IMR-90 (cell line): ENCODE measurements around the gene CAPN6. TPM values are rescaled to one million over a fixed set of nuclear protein-coding genes. Genes with fewer than 3 reads are reported as not detected.

ENCODE experiments used
- ATAC-seq: fragments of 200-7000 bp; cut with Tn5 transposase; 2 replicates; pipeline ENCODE4 v1.9.1; 2020; ENCODE audit warnings: low read depth, mild to moderate bottlenecking, moderate library complexity
- BruUV-seq: library from RNA; stranded (reverse); fragments of 400-500 nt; replicated peaks from 2 replicates; lab custom pipeline; 2021; lab: Mats Ljungman, UMichigan
- CTCF ChIA-PET: fragments of 300-600 bp; formaldehyde crosslinking; extraction: SDS; loops from one replicate; lab custom pipeline; 2021; ENCODE audit warnings: antibody characterized with exemption; lab: Yijun Ruan, JAX
- POLR2A ChIA-PET: fragments of 300-600 bp; sonication (Branson Sonifier 250); formaldehyde crosslinking; loops from one replicate; lab custom pipeline; 2022; ENCODE audit warnings: antibody characterized with exemption; ENCODE audit not compliant: unreplicated experiment; lab: Charles Lee
- DNase-seq: peaks from one replicate; pipeline ENCODE4 v3.0.0; 2013
- H2AFZ ChIP-seq: replicated peaks from 2 replicates; pipeline ENCODE3; 2013; ENCODE audit warnings: low read length, mild to moderate bottlenecking; ENCODE audit not compliant: poor library complexity
- H2AK5ac ChIP-seq: 2 replicates; pipeline ENCODE4 v1.6.1; 2013; ENCODE audit warnings: low read depth, low read length, inconsistent platforms
- H2AK9ac ChIP-seq: replicated peaks from 2 replicates; pipeline ENCODE3; 2013; ENCODE audit warnings: mild to moderate bottlenecking, low read depth, low read length, moderate library complexity; ENCODE audit not compliant: poor library complexity
- H2BK120ac ChIP-seq: 2 replicates; pipeline ENCODE4 v1.6.1; 2013; ENCODE audit warnings: low read depth, low read length, inconsistent platforms
- H2BK15ac ChIP-seq: 3 replicates; pipeline ENCODE4 v1.6.1; 2013; ENCODE audit warnings: low read depth, low read length, inconsistent platforms
- H2BK20ac ChIP-seq: 2 replicates; pipeline ENCODE4 v1.6.1; 2013; ENCODE audit warnings: low read depth, mild to moderate bottlenecking, inconsistent platforms, low read length, moderate library complexity
- H2BK5ac ChIP-seq: 2 replicates; pipeline ENCODE4 v1.6.1; 2013; ENCODE audit warnings: mild to moderate bottlenecking, low read depth, low read length, inconsistent platforms; ENCODE audit not compliant: poor library complexity, severe bottlenecking
- H3K14ac ChIP-seq: replicated peaks from 2 replicates; pipeline ENCODE4 v1.6.1; 2013; ENCODE audit warnings: low read depth, low read length, inconsistent platforms
- H3K18ac ChIP-seq: 2 replicates; pipeline ENCODE4 v1.6.1; 2013; ENCODE audit warnings: low read depth, low read length, control low read depth
- H3K23ac ChIP-seq: 2 replicates; pipeline ENCODE4 v1.6.1; 2013; ENCODE audit warnings: low read depth, low read length, inconsistent platforms
- H3K27ac ChIP-seq: 2 replicates; pipeline ENCODE4 v1.5.1; 2013; ENCODE audit warnings: mild to moderate bottlenecking, control low read depth, low read length; ENCODE audit not compliant: insufficient read depth
- H3K27me3 ChIP-seq: 2 replicates; pipeline ENCODE4 v1.6.1; 2013; ENCODE audit warnings: low read length; ENCODE audit not compliant: control insufficient read depth, insufficient read depth
- H3K36me3 ChIP-seq: 2 replicates; pipeline ENCODE4 v1.6.1; 2013; ENCODE audit warnings: low read length, mixed read lengths; ENCODE audit not compliant: control insufficient read depth, insufficient read depth
- H3K4ac ChIP-seq: 2 replicates; pipeline ENCODE4 v1.6.1; 2013; ENCODE audit warnings: low read depth, low read length, inconsistent platforms
- H3K4me1 ChIP-seq: 2 replicates; pipeline ENCODE4 v1.6.1; 2013; ENCODE audit warnings: low read length, mixed read lengths; ENCODE audit not compliant: control insufficient read depth, insufficient read depth
- H3K4me2 ChIP-seq: 2 replicates; pipeline ENCODE4 v1.6.1; 2013; ENCODE audit warnings: low read depth, mild to moderate bottlenecking, control low read depth, low read length, moderate library complexity
- H3K4me3 ChIP-seq: 2 replicates; pipeline ENCODE4 v1.5.1; 2013; ENCODE audit warnings: low read depth, mild to moderate bottlenecking, control low read depth, low read length, moderate library complexity; ENCODE audit not compliant: insufficient read depth
- H3K56ac ChIP-seq: 2 replicates; pipeline ENCODE4 v1.6.1; 2013; ENCODE audit warnings: low read length, inconsistent platforms; ENCODE audit not compliant: insufficient read depth; ENCODE audit errors: extremely low read depth
- H3K79me1 ChIP-seq, 2 experiments: 2 replicates each; pipeline ENCODE4 v1.6.1; 2013; ENCODE audit warnings: low read length in 2 of 2, inconsistent platforms in 1 of 2, low read depth in 1 of 2
- H3K9ac ChIP-seq: 2 replicates; pipeline ENCODE4 v1.6.1; 2013; ENCODE audit warnings: low read depth, low read length, control low read depth
- H3K9me1 ChIP-seq: 2 replicates; pipeline ENCODE4 v1.6.1; 2013; ENCODE audit warnings: low read length, inconsistent platforms; ENCODE audit not compliant: insufficient read depth
- H3K9me3 ChIP-seq: 2 replicates; pipeline ENCODE4 v1.6.1; 2013; ENCODE audit warnings: low read length; ENCODE audit not compliant: control insufficient read depth, insufficient read depth
- H4K20me1 ChIP-seq: 2 replicates; pipeline ENCODE4 v1.6.1; 2013; ENCODE audit warnings: low read length, inconsistent platforms; ENCODE audit not compliant: insufficient read depth
- H4K5ac ChIP-seq: 2 replicates; pipeline ENCODE4 v1.6.1; 2013; ENCODE audit warnings: mild to moderate bottlenecking, low read depth, low read length, control low read depth
- H4K8ac ChIP-seq, 2 experiments: 2 replicates each; pipeline ENCODE4 v1.6.1; 2013; ENCODE audit warnings: low read depth in 2 of 2, low read length in 2 of 2, control low read depth in 1 of 2, inconsistent platforms in 1 of 2
- H4K91ac ChIP-seq: 2 replicates; pipeline ENCODE4 v1.6.1; 2013; ENCODE audit warnings: low read depth, low read length, inconsistent platforms; ENCODE audit not compliant: insufficient read depth
- CEBPB ChIP-seq: IDR thresholded peaks from 2 replicates; pipeline ENCODE4 v1.6.1; 2012; ENCODE audit warnings: low read depth, low read length, improper control_type of control experiment
- CTCF ChIP-seq: conservative IDR thresholded peaks from 2 replicates; pipeline ENCODE4 v1.5.1; 2012; ENCODE audit warnings: mild to moderate bottlenecking, low read depth, low read length, improper control_type of control experiment
- MAZ ChIP-seq: IDR thresholded peaks from 2 replicates; pipeline ENCODE4 v1.6.1; 2012; ENCODE audit warnings: low read depth, mild to moderate bottlenecking, low read length, improper control_type of control experiment, moderate library complexity, borderline replicate concordance
- MXI1 ChIP-seq: IDR thresholded peaks from 2 replicates; pipeline ENCODE4 v1.6.1; 2012; ENCODE audit warnings: low read depth, mild to moderate bottlenecking, low read length, moderate library complexity, borderline replicate concordance
- NFE2L2 ChIP-seq: fragments of 150-350 bp; IDR thresholded peaks from 2 replicates; pipeline ENCODE4 v1.6.1; 2016; ENCODE audit warnings: low read depth, mild to moderate bottlenecking, low read length
- USF2 ChIP-seq: fragments of 150-350 bp; IDR thresholded peaks from 2 replicates; pipeline ENCODE4 v1.6.1; 2017; ENCODE audit warnings: mild to moderate bottlenecking, antibody characterized with exemption, low read length, low read depth
- WGBS, 2 experiments: methylation state at CpG; one replicate each; pipeline versions ENCODE4 v1.1.5 to v1.1.7; 2013; ENCODE audit warnings: missing lambda C conversion rate in 2 of 2; ENCODE audit not compliant: insufficient read length in 1 of 2; ENCODE audit errors: extremely low coverage in 2 of 2; 5-methylcytosine and 5-hydroxymethylcytosine counted together
- dilution Hi-C: fragments of 300-500 bp; cut with HindIII; formaldehyde crosslinking; loops from one replicate; pipeline ENCODE4 v1.14.3; 2018; ENCODE audit warnings: low sequenced_read_pairs; ENCODE audit not compliant: unreplicated experiment
- in situ Hi-C: fragments of 300-500 bp; cut with MboI; formaldehyde crosslinking; loops from 3 replicates; pipeline ENCODE4 v1.14.3; 2019; ENCODE audit warnings: low sequenced_read_pairs, inconsistent platforms, mixed read lengths
- intact Hi-C: fragments of 100-400 bp; cut with micrococcal nuclease; formaldehyde crosslinking; loops from 2 replicates; pipeline ENCODE4 v1.10.0; 2022
- polyA plus RNA-seq, 3 experiments: library from polyadenylated mRNA; depleted of rRNA; stranded (reverse); fragments of >200 nt; gene quantifications; 2 replicates each; pipeline ENCODE4 v1.2.3, GENCODE V29; 2012; ENCODE audit warnings: low replicate concordance in 1 of 3
- total RNA-seq: library from RNA; depleted of rRNA; stranded (reverse); fragments of >200 nt; gene quantifications from 2 replicates; pipeline ENCODE4 v1.2.3, GENCODE V29; 2012

CAPN6 gene
- total and polyA plus RNA-seq, 2 of the 4 experiments (the other 2 are of a cell fraction): not detected

GRCh38 chrX:111207851-111208250 lies 62.4 kb downstream of the CAPN6 start:
- TF ChIP-seq MXI1 (no peak), MAZ (no peak), CEBPB (no peak), NFE2L2 (no peak), USF2 (no peak), CTCF (no peak)
- no peak overlapping the region for H2BK120ac ChIP-seq
- ATAC-seq (no peak), DNase-seq (no peak)
- no peaks in the 10 kb centered on the region for H3K9me1 ChIP-seq
- dilution Hi-C loops (no loop called here), in situ Hi-C loops (no loop called here), intact Hi-C loops (no loop called here)
- H3K4ac ChIP-seq: no peak overlapping the region
- H3K9me3 ChIP-seq: no peaks in the 10 kb centered on the region
- H3K23ac ChIP-seq: no peak overlapping the region
- no peak overlapping the region for H4K91ac ChIP-seq
- H3K14ac ChIP-seq: no peak overlapping the region
- H3K56ac ChIP-seq: no peak overlapping the region
- H3K27ac ChIP-seq: no peak overlapping the region
- H4K20me1 ChIP-seq: no peaks in the 10 kb centered on the region
- H3K4me3 ChIP-seq: no peak overlapping the region
- H3K4me1 ChIP-seq: no peaks in the 10 kb centered on the region
- no peaks in the 10 kb centered on the region; the same call in 1 of the 2 replicates for H3K27me3 ChIP-seq
- no peak overlapping the region for H4K5ac ChIP-seq
- H3K36me3 ChIP-seq: no peaks in the 10 kb centered on the region
- CTCF ChIA-PET: no interaction called here
- H4K8ac ChIP-seq: no peak overlapping the region
- H2AFZ ChIP-seq: no peak overlapping the region
- POLR2A ChIA-PET: no interaction called here
- no peak overlapping the region for H2BK5ac ChIP-seq
- H2BK15ac ChIP-seq: no peak overlapping the region
- WGBS, 2 experiments: no CpG with 5 or more reads among the region's 8 CpGs
- H2BK20ac ChIP-seq: no peak overlapping the region
- BruUV-seq: no TSS peak
- H2AK9ac ChIP-seq: no peak overlapping the region
- no peak overlapping the region for H3K18ac ChIP-seq
- no peak overlapping the region for H2AK5ac ChIP-seq
- no peaks in the 10 kb centered on the region for H3K79me1 ChIP-seq
- no peak overlapping the region for H3K4me2 ChIP-seq
- H3K9ac ChIP-seq: no peak overlapping the region
